PC-9 (cell line): ENCODE results near the gene NALCN.

Experiments
- EZH2 ChIP-seq: fragments of 200-600 bp; sonication (generic); IDR thresholded peaks from 2 replicates; pipeline ENCODE4 v1.8.0; 2017; ENCODE audit warnings: antibody characterized with exemption, low read depth
- TF ChIP-seq, protein P1 (sequence below): fragments of 200-600 bp; sonication (generic); conservative IDR thresholded peaks from 2 replicates; pipeline ENCODE4 v1.6.1; 2017; ENCODE audit warnings: mixed run types, antibody characterized with exemption, mild to moderate bottlenecking, moderate library complexity

DNA sequence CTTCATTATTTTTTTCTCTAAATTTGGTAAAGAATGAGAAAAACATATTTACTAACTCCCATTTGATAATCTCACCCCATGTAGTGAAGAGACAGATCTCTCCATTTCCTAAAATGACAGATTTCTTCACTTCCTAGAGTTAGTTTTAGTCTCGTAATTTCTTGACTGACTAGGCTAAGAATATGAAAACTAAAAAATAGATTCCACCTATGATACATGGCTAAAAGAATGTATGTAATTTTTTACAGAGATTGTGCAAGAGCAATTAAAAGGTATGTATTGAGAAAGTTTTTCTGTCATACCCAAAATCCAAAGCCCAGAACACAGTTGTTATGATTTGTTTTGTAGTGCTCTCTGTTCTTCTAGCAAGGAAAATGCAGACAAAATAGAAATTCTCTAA is 9.5 kb downstream of the NALCN start:
- TF ChIP-seq, protein P1, sequence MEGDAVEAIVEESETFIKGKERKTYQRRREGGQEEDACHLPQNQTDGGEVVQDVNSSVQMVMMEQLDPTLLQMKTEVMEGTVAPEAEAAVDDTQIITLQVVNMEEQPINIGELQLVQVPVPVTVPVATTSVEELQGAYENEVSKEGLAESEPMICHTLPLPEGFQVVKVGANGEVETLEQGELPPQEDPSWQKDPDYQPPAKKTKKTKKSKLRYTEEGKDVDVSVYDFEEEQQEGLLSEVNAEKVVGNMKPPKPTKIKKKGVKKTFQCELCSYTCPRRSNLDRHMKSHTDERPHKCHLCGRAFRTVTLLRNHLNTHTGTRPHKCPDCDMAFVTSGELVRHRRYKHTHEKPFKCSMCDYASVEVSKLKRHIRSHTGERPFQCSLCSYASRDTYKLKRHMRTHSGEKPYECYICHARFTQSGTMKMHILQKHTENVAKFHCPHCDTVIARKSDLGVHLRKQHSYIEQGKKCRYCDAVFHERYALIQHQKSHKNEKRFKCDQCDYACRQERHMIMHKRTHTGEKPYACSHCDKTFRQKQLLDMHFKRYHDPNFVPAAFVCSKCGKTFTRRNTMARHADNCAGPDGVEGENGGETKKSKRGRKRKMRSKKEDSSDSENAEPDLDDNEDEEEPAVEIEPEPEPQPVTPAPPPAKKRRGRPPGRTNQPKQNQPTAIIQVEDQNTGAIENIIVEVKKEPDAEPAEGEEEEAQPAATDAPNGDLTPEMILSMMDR, result no peak
- no peak for TF ChIP-seq EZH2
